Measurements from ENCODE around the gene PCSK5. TPM values are rescaled to one million over a fixed set of nuclear protein-coding genes. Genes with fewer than 3 reads are reported as not detected.

PCSK5 gene
- total and polyA plus RNA-seq, 2 of the 8 experiments (the other 6 are each of a cell fraction or from before 2014, with no cell fraction given) = 5.5 to 10.7 TPM

DNA sequence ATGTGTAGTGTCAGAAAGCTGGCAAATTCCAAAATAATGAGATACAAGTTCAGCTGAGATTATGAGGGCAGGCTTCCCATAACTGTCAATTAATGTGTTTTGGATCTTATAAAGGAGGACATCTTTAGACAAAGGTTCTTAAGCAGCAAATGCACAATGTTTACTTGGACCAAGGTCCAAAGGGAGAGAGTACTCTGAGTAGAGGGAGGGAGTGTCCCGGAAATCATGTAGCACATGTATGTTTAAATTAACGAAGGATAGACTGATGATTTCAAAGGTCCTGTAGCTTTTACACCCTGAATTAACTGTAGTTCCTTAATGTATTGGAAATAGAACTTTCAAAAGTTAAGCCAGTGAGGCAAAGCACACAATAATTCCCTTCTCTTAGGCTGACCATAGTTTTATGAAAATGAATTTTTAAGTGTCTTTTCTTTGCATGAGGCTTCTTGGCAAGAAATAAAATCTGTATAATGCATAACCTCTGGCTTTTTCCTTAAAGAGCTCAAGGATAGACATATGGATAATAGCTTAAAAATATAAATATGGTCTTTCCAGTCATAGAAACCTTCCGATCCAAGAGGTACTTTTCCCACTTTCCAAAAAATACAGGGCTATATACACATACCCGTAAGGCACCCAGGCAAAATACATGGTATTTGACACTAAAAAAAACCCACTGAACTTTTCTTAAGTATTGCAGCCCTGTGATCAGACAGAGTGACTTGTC lies 93.0 kb downstream of the PCSK5 start:
- Histone ChIP-seq H3K9me3 (ENCODE audit: insufficient read depth in 2 of 2, low read depth in 1 of 2, low read length in 1 of 2) (no peaks in the 10 kb centered on the region), H3K79me1 (ENCODE audit: low read depth, low read length) (no peaks in the 10 kb centered on the region; the same call in 1 of the 2 replicates), H3K18ac (ENCODE audit: extremely low read depth, low read length) (no peak overlapping the region), H4K8ac (ENCODE audit: extremely low read depth, insufficient read depth, low read length) (no peak overlapping the region), H2BK15ac (ENCODE audit: low read length) (no peak overlapping the region), H3K9ac (replicated peaks in 1 of 4; ENCODE audit: extremely low read depth in 1 of 4, low read depth in 3 of 4, low read length in 3 of 4) (no peak overlapping the region), H3K14ac (ENCODE audit: insufficient read length) (no peak overlapping the region), H4K91ac (replicated peaks; ENCODE audit: insufficient read length, low read length) (no peak overlapping the region), H2BK12ac (ENCODE audit: low read depth, low read length) (no peak overlapping the region), H3K4ac (replicated peaks; ENCODE audit: insufficient read length, low read depth, low read length) (no peak overlapping the region), H2AFZ (ENCODE audit: low read length) (no peak overlapping the region), H4K5ac (ENCODE audit: insufficient read length, low read depth, low read length) (no peak overlapping the region), H3K56ac (replicated peaks; ENCODE audit: insufficient read length, low read depth, low read length) (no peak overlapping the region), H2BK120ac (replicated peaks; ENCODE audit: low read depth, low read length) (no peak overlapping the region), H3K36me3 (ENCODE audit: control insufficient read depth in 2 of 4, insufficient read depth in 4 of 4, low read length in 3 of 4) (peaks cover 0 to 2% (median 0%) of the 10 kb centered on the region in 4 experiments; a peak in 1 of 8 replicates), H3K4me1 (replicated peaks in 1 of 4; ENCODE audit: control insufficient read depth in 3 of 4, insufficient read depth in 4 of 4, low read length in 3 of 4) (no peaks in the 10 kb centered on the region), H4K20me1 (replicated peaks in 1 of 2; ENCODE audit: control insufficient read depth in 1 of 2, insufficient read depth in 2 of 2, low read length in 2 of 2) (no peaks in the 10 kb centered on the region), H2AK5ac (ENCODE audit: low read depth, low read length) (no peak overlapping the region), H2BK5ac (ENCODE audit: low read depth, low read length) (no peak overlapping the region), H3K23me2 (ENCODE audit: low read depth, low read length) (no peaks in the 10 kb centered on the region), H3K79me2 (ENCODE audit: control insufficient read depth in 1 of 2, insufficient read depth in 2 of 2, low read length in 2 of 2) (no peaks in the 10 kb centered on the region), H2BK20ac (ENCODE audit: low read length) (no peak overlapping the region), H3K27me3 (replicated peaks in 1 of 4; ENCODE audit: control insufficient read depth in 3 of 4, extremely low read depth in 1 of 4, insufficient read depth in 3 of 4, low read length in 3 of 4) (no peaks in the 10 kb centered on the region), H3K27ac (ENCODE audit: low read depth, low read length) (no peak overlapping the region), H3K4me2 (ENCODE audit: insufficient read depth in 1 of 2, low read depth in 2 of 2, low read length in 2 of 2) (no peak overlapping the region), H3K4me3 (ENCODE audit: extremely low read depth in 1 of 4, insufficient read depth in 2 of 4, low read depth in 3 of 4, low read length in 4 of 4) (no peak overlapping the region), H3K23ac (ENCODE audit: insufficient read length) (no peak overlapping the region)
- FAIRE-seq (no peak), DNase-seq (ENCODE audit: low read depth in 1 of 2, low spot score in 2 of 2) (no peak)
- CTCF ChIA-PET (ENCODE audit: partially characterized antibody) = interaction anchor here (0.6 to 1.2 kb wide), 2 partner anchors 9 to 23 kb away, joined by 3 to 4 read pairs; no protein-coding TSS in a partner anchor
- WGBS, 2 experiments (ENCODE audit: extremely low coverage in 1 of 2, insufficient coverage in 1 of 2, insufficient read length in 1 of 2, insufficient replicate concordance in 2 of 2, low coverage in 1 of 2, low lambda C conversion rate in 2 of 2, missing lambda C conversion rate in 1 of 2) = 86% methylated on average over 4 of the region's 4 CpGs; no CpG with 5 or more reads in 1 of the 2 experiments
- POLR2A ChIA-PET (ENCODE audit: partially characterized antibody) = no interaction called here
- no peak for TF ChIP-seq KDM1A (IDR thresholded peaks at IDR 0.05; ENCODE audit: borderline replicate concordance, low read length)
- TF ChIP-seq CTCF (IDR thresholded peaks at IDR 0.05; ENCODE audit: control extremely low read depth in 1 of 3, insufficient read depth in 1 of 3, low read depth in 1 of 3, low read length in 3 of 3) = no peak
- no peak for TF ChIP-seq RXRA (IDR thresholded peaks at IDR 0.05; ENCODE audit: insufficient read depth, low read depth, low read length)
- TF ChIP-seq YY1 (IDR thresholded peaks at IDR 0.05; ENCODE audit: low read depth, low read length) = no peak
- TF ChIP-seq PHF8 (conservative IDR thresholded peaks at IDR 0.05; ENCODE audit: low read depth, low read length) = no peak
- TF ChIP-seq CBX5 (IDR thresholded peaks at IDR 0.05; ENCODE audit: low read depth, low read length) = no peak
- no peak for TF ChIP-seq SP2 (IDR thresholded peaks at IDR 0.05; ENCODE audit: low read length)
- no peak for TF ChIP-seq TCF12 (IDR thresholded peaks at IDR 0.05; ENCODE audit: low read depth, low read length)
- no peak for TF ChIP-seq TAF1 (IDR thresholded peaks at IDR 0.05; ENCODE audit: low read depth, low read length)
- TF ChIP-seq SP4 (IDR thresholded peaks at IDR 0.05; ENCODE audit: low read length) = no peak
- no peak for TF ChIP-seq RBBP5 (IDR thresholded peaks at IDR 0.05; ENCODE audit: borderline replicate concordance, low read depth, low read length)
